ENCODE results near the gene LPO.
A peak's percentile ranks its signal among the peaks of the same experiment; 100 is the strongest.

LPO gene

GRCh38 chr17:58276423-58276822 is 38.0 kb downstream of the LPO start:
- intact Hi-C loops (cut with DNase I) = no loop called here
- DNase-seq = peak in 2 of 10 donors; percentile 22 to 44

GRCh38 chr17:58277107-58277801 is 38.9 kb downstream of the LPO start:
- peak in 1 of 10 donors; percentile 36 for DNase-seq
- intact Hi-C loops (cut with DNase I) = no loop called here

- DNase-seq = peak in 2 of 10 donors; percentile 59 to 78
- intact Hi-C loops (cut with DNase I) = no loop called here
Observed at GRCh38 chr17:58277802-58278595, 39.6 kb downstream of the LPO start.

GRCh38 chr17:58278661-58279015 is 40.3 kb downstream of the LPO start:
- intact Hi-C loops (cut with DNase I) = no loop called here
- DNase-seq = peak in 1 of 10 donors; percentile 83

- intact Hi-C loops (cut with DNase I) = no loop called here
- DNase-seq = peak in 2 of 10 donors; percentile 70 to 83
Observed at GRCh38 chr17:58279016-58279711, 40.8 kb downstream of the LPO start.

- DNase-seq = peak in 2 of 10 donors; percentile 45 to 73
- intact Hi-C loops (cut with DNase I) = no loop called here
Observed at GRCh38 chr17:58279736-58280479, 41.5 kb downstream of the LPO start.

- DNase-seq = peak in 2 of 10 donors; percentile 25
- intact Hi-C loops (cut with DNase I) = no loop called here
Observed at GRCh38 chr17:58280480-58281217, 42.3 kb downstream of the LPO start, which contains the start of gene MPO. MPO (minus strand) TSS chr17:58280935; CDS start chr17:58280758, 177 bp downstream.

GRCh38 chr17:58281511-58282011 is 43.2 kb downstream of the LPO start:
- intact Hi-C loops (cut with DNase I) = no loop called here
- peak in 2 of 10 donors; percentile 9 to 49 for DNase-seq

GRCh38 chr17:58282442-58282841 is 44.1 kb downstream of the LPO start:
- peak in 2 of 10 donors; percentile 47 to 50 for DNase-seq
- intact Hi-C loops (cut with DNase I) = no loop called here

- peak in 2 of 10 donors; percentile 26 to 31 for DNase-seq
- intact Hi-C loops (cut with DNase I) = no loop called here
Observed at GRCh38 chr17:58283674-58284612, 45.6 kb downstream of the LPO start.

- intact Hi-C loops (cut with DNase I) = no loop called here
- DNase-seq = no peak
Observed at GRCh38 chr17:58284613-58285421, 46.4 kb downstream of the LPO start.

- DNase-seq = peak in 1 of 10 donors; percentile 29
- intact Hi-C loops (cut with DNase I) = no loop called here
Observed at GRCh38 chr17:58285422-58285810, 47.0 kb downstream of the LPO start.

GRCh38 chr17:58289869-58290268 is 51.5 kb downstream of the LPO start:
- no peak for DNase-seq
- intact Hi-C loops (cut with DNase I) = no loop called here

- no peak for DNase-seq
Observed at GRCh38 chr17:58291246-58291645, 52.9 kb downstream of the LPO start.

GRCh38 chr17:58294034-58294433 is 55.6 kb downstream of the LPO start:
- DNase-seq = no peak
- intact Hi-C loops (cut with DNase I) = no loop called here

More at GRCh38 chr17:58291246-58291645, 52.9 kb downstream of the LPO start:
- intact Hi-C loops (cut with DNase I) = no loop called here

- intact Hi-C loops (cut with DNase I) = no loop called here
Observed at GRCh38 chr17:58300336-58300735, 62.0 kb downstream of the LPO start.

GRCh38 chr17:58301504-58302150 is 63.2 kb downstream of the LPO start:
- DNase-seq = peak in 3 of 10 donors; percentile 38 to 61 (median 46)

More at GRCh38 chr17:58300336-58300735, 62.0 kb downstream of the LPO start:
- peak in 2 of 10 donors; percentile 25 for DNase-seq

More at GRCh38 chr17:58301504-58302150, 63.2 kb downstream of the LPO start:
- intact Hi-C loops (cut with DNase I) = no loop called here
